ENCODE measurements around the gene FRYL.
"Not testable (repeated sequence)": the region's sequence is repeated elsewhere in the genome, so short reads cannot be mapped to it uniquely, and the experiment has no call there.

The FRYL gene

GRCh38 chr4:48762408-48762807 is 17.7 kb downstream of the FRYL start:
- no peak for DNase-seq (ENCODE audit: low spot score)
- no peak for TF ChIP-seq CTCF (IDR thresholded peaks at IDR 0.05; ENCODE audit: extremely low read depth, insufficient read depth, missing control alignments)
- in situ Hi-C loops (cut with MboI; ENCODE audit: low pct_unique_long_range_greater_than_20kb, low sequenced_read_pairs, unreplicated experiment) = no loop called here

- in situ Hi-C loops (cut with MboI; ENCODE audit: low pct_unique_long_range_greater_than_20kb, low sequenced_read_pairs, unreplicated experiment) = no loop called here
- TF ChIP-seq CTCF (IDR thresholded peaks at IDR 0.05; ENCODE audit: extremely low read depth, insufficient read depth, missing control alignments) = no peak
- no peak for DNase-seq (ENCODE audit: low spot score)
Observed at GRCh38 chr4:48761286-48761685, 18.8 kb downstream of the FRYL start.

- DNase-seq (ENCODE audit: low spot score); in situ Hi-C loops (cut with MboI; ENCODE audit: low pct_unique_long_range_greater_than_20kb, low sequenced_read_pairs, unreplicated experiment): not testable (repeated sequence)
Observed at GRCh38 chr4:48758703-48759102, 21.4 kb downstream of the FRYL start.

- in situ Hi-C loops (cut with MboI; ENCODE audit: low pct_unique_long_range_greater_than_20kb, low sequenced_read_pairs, unreplicated experiment) = no loop called here
- TF ChIP-seq CTCF (IDR thresholded peaks at IDR 0.05; ENCODE audit: extremely low read depth, insufficient read depth, missing control alignments) = no peak
- DNase-seq (ENCODE audit: low spot score) = no peak
Observed at GRCh38 chr4:48756689-48757220, 23.3 kb downstream of the FRYL start.

- in situ Hi-C loops (cut with MboI; ENCODE audit: low pct_unique_long_range_greater_than_20kb, low sequenced_read_pairs, unreplicated experiment) = no loop called here
- TF ChIP-seq CTCF (IDR thresholded peaks at IDR 0.05; ENCODE audit: extremely low read depth, insufficient read depth, missing control alignments) = no peak
- DNase-seq (ENCODE audit: low spot score) = no peak
Observed at GRCh38 chr4:48755281-48755680, 24.8 kb downstream of the FRYL start.

GRCh38 chr4:48753159-48753558 is 26.9 kb downstream of the FRYL start:
- no peak for DNase-seq (ENCODE audit: low spot score)
- in situ Hi-C loops (cut with MboI; ENCODE audit: low pct_unique_long_range_greater_than_20kb, low sequenced_read_pairs, unreplicated experiment) = no loop called here
- no peak for TF ChIP-seq CTCF (IDR thresholded peaks at IDR 0.05; ENCODE audit: extremely low read depth, insufficient read depth, missing control alignments)

- in situ Hi-C loops (cut with MboI; ENCODE audit: low pct_unique_long_range_greater_than_20kb, low sequenced_read_pairs, unreplicated experiment) = no loop called here
- no peak for DNase-seq (ENCODE audit: low spot score)
- no peak for TF ChIP-seq CTCF (IDR thresholded peaks at IDR 0.05; ENCODE audit: extremely low read depth, insufficient read depth, missing control alignments)
Observed at GRCh38 chr4:48752726-48753125, 27.4 kb downstream of the FRYL start.

All from GM13977 (cell line).